Activated naive CD4-positive, alpha-beta T cell treated with anti-CD3 and anti-CD28 coated beads, Interleukin-2, amount 10 ng/mL, durations not matched to agents 7 days and 5 days (primary cell): Measurements from ENCODE around the gene MDGA2.
"Not testable (repeated sequence)": the region's sequence is repeated elsewhere in the genome, so short reads cannot be mapped to it uniquely, and the experiment has no call there.

Experiments
- CTCF ChIA-PET: fragments of 350-600 bp; sonication (Branson Sonifier 250); formaldehyde crosslinking; loops from one replicate; lab custom pipeline; 2021; ENCODE audit warnings: antibody characterized with exemption; lab: Charles Lee
- DNase-seq: peaks from one replicate; pipeline ENCODE4 v3.0.0-alpha.2; 2020
- H3K27ac Mint-ChIP-seq: one replicate; pipeline ENCODE4 v1.8.0; 2021; ENCODE audit warnings: mild to moderate bottlenecking, moderate library complexity, mixed read lengths
- H3K27me3 Mint-ChIP-seq: one replicate; pipeline ENCODE4 v1.8.0; 2021; ENCODE audit warnings: mild to moderate bottlenecking, mixed read lengths
- H3K36me3 Mint-ChIP-seq: one replicate; pipeline ENCODE4 v1.8.0; 2021; ENCODE audit warnings: mixed read lengths
- H3K4me1 Mint-ChIP-seq: one replicate; pipeline ENCODE4 v1.8.0; 2021; ENCODE audit warnings: mixed read lengths
- H3K4me3 Mint-ChIP-seq: one replicate; pipeline ENCODE4 v1.8.0; 2021; ENCODE audit warnings: mild to moderate bottlenecking, moderate library complexity, mixed read lengths
- H3K9me3 Mint-ChIP-seq: one replicate; pipeline ENCODE4 v1.8.0; 2021; ENCODE audit warnings: mixed read lengths

MDGA2 gene

GRCh38 chr14:46985529-46986380, 689.6 kb downstream of the MDGA2 start:
- no peak for DNase-seq
- no peak overlapping the region for H3K4me3 Mint-ChIP-seq
- no peaks in the 10 kb centered on the region for H3K27me3 Mint-ChIP-seq
- H3K9me3 Mint-ChIP-seq, result no peaks in the 10 kb centered on the region
- no peak overlapping the region for H3K27ac Mint-ChIP-seq
- no peaks in the 10 kb centered on the region for H3K36me3 Mint-ChIP-seq
- H3K4me1 Mint-ChIP-seq, result no peaks in the 10 kb centered on the region
- CTCF ChIA-PET, result no interaction called here

- H3K4me1 Mint-ChIP-seq, result no peaks in the 10 kb centered on the region
- DNase-seq, result no peak
- CTCF ChIA-PET, result no interaction called here
- no peaks in the 10 kb centered on the region for H3K36me3 Mint-ChIP-seq
- no peaks in the 10 kb centered on the region for H3K27me3 Mint-ChIP-seq
- H3K4me3 Mint-ChIP-seq, result no peak overlapping the region
- peaks cover 8% of the 10 kb centered on the region for H3K9me3 Mint-ChIP-seq
- H3K27ac Mint-ChIP-seq, result no peak overlapping the region
Observed at GRCh38 chr14:46973295-46973694, 702.1 kb downstream of the MDGA2 start.

- no peak for DNase-seq
- Mint-ChIP-seq H3K4me1 (no peaks in the 10 kb centered on the region), H3K4me3 (no peak overlapping the region), H3K27me3 (no peaks in the 10 kb centered on the region), H3K27ac (no peak overlapping the region), H3K9me3 (peaks cover 13% of the 10 kb centered on the region), H3K36me3 (no peaks in the 10 kb centered on the region)
- CTCF ChIA-PET, result no interaction called here
Observed at GRCh38 chr14:46964378-46964777, 711.0 kb downstream of the MDGA2 start.

- Mint-ChIP-seq H3K9me3 (peaks cover 14% of the 10 kb centered on the region), H3K27ac (no peak overlapping the region), H3K36me3 (no peaks in the 10 kb centered on the region), H3K27me3 (no peaks in the 10 kb centered on the region), H3K4me3 (no peak overlapping the region), H3K4me1 (no peaks in the 10 kb centered on the region)
- CTCF ChIA-PET, result no interaction called here
- no peak for DNase-seq
Observed at GRCh38 chr14:46951103-46951502, 724.3 kb downstream of the MDGA2 start.

DNA sequence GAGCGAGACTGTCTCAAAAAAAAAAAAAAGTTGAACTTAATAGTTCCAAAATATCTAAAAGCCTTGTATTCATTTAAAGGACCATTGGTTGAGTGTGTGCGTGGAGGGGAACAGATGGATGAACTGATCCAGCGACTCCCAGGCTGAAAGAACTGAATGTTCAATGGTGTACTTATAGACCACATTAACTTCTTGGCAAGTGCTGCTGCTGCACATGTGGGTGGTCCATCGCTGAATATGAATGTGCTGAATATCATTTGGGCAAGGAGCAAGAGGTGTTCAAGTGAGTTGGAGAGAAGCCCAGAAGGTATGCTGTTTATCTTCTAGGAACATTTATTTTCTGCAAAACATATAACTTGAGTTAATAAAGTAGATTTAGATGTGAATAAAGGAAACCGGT, 734.8 kb downstream of the MDGA2 start:
- H3K4me3 Mint-ChIP-seq, result no peak overlapping the region

GRCh38 chr14:46920542-46920941, 754.9 kb downstream of the MDGA2 start:
- no peak for DNase-seq
- H3K27ac Mint-ChIP-seq, result no peak overlapping the region

More for the DNA sequence above, 734.8 kb downstream of the MDGA2 start:
- DNase-seq, result no peak
- no peaks in the 10 kb centered on the region for H3K4me1 Mint-ChIP-seq
- no peak overlapping the region for H3K27ac Mint-ChIP-seq
- CTCF ChIA-PET, result no interaction called here
- H3K9me3 Mint-ChIP-seq, result peaks cover 15% of the 10 kb centered on the region
- no peaks in the 10 kb centered on the region for H3K27me3 Mint-ChIP-seq
- H3K36me3 Mint-ChIP-seq, result no peaks in the 10 kb centered on the region

GRCh38 chr14:46915539-46915938, 759.9 kb downstream of the MDGA2 start:
- H3K27ac Mint-ChIP-seq, DNase-seq, H3K36me3 Mint-ChIP-seq, CTCF ChIA-PET, H3K4me1 Mint-ChIP-seq, H3K9me3 Mint-ChIP-seq, H3K27me3 Mint-ChIP-seq, H3K4me3 Mint-ChIP-seq: not testable (repeated sequence)

More at GRCh38 chr14:46920542-46920941, 754.9 kb downstream of the MDGA2 start:
- Mint-ChIP-seq H3K27me3 (no peaks in the 10 kb centered on the region), H3K4me1 (no peaks in the 10 kb centered on the region), H3K36me3 (no peaks in the 10 kb centered on the region), H3K4me3 (no peak overlapping the region), H3K9me3 (peaks cover 10% of the 10 kb centered on the region)
- CTCF ChIA-PET, result no interaction called here

- H3K9me3 Mint-ChIP-seq, result no peaks in the 10 kb centered on the region
- no peak overlapping the region for H3K4me3 Mint-ChIP-seq
- H3K4me1 Mint-ChIP-seq, result no peaks in the 10 kb centered on the region
- CTCF ChIA-PET, result no interaction called here
- no peaks in the 10 kb centered on the region for H3K36me3 Mint-ChIP-seq
- no peak overlapping the region for H3K27ac Mint-ChIP-seq
- DNase-seq, result no peak
- no peaks in the 10 kb centered on the region for H3K27me3 Mint-ChIP-seq
Observed at GRCh38 chr14:46902837-46903236, 772.6 kb downstream of the MDGA2 start.

- H3K27me3 Mint-ChIP-seq, result no peaks in the 10 kb centered on the region
- CTCF ChIA-PET, result no interaction called here
- H3K27ac Mint-ChIP-seq, result no peak overlapping the region
- no peaks in the 10 kb centered on the region for H3K36me3 Mint-ChIP-seq
- peaks cover 3% of the 10 kb centered on the region for H3K9me3 Mint-ChIP-seq
- DNase-seq, result no peak
- no peak overlapping the region for H3K4me3 Mint-ChIP-seq
- H3K4me1 Mint-ChIP-seq, result no peaks in the 10 kb centered on the region
Observed at GRCh38 chr14:46894476-46894875, 780.9 kb downstream of the MDGA2 start.

DNA sequence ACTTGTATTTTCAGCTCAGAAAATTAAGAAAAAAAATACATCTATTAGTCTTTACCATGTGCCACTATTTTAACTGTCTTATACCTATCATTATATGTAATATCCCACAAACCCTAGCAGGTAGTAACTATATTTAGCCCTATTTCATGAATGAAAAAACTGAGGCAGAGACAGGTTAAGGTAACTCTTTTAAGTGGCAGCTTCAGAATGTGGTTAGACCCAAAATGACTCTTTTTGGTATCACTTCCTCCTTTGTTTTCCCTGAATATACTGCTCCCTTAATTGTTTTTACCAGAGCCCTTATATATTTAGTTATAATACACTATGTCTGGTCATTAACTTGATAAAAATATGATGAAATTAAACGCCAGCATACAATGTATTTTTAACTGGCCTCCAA, 788.3 kb downstream of the MDGA2 start:
- Mint-ChIP-seq H3K9me3 (peaks cover 3% of the 10 kb centered on the region), H3K4me3 (no peak overlapping the region), H3K4me1 (no peaks in the 10 kb centered on the region), H3K27me3 (no peaks in the 10 kb centered on the region), H3K36me3 (no peaks in the 10 kb centered on the region), H3K27ac (no peak overlapping the region)
- no peak for DNase-seq
- CTCF ChIA-PET, result no interaction called here

DNA sequence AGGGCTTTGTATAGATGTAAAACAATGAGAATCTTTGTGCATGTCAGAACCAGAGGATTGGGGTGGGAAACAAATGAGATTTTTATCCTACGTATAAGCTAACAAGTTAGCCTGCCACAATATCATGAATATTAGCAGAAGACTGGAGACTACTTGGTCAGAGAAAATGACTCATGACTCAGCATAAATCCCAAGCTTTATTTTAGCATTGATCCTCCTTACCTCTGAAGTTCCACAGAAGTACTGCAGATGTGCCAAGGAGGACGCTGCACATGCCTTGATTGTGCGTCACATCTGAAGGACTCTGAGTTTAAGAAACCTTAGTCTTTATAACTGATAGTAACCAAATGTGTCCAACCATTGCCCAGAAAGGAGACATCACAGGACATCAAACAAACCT, 789.8 kb downstream of the MDGA2 start:
- DNase-seq, result no peak
- Mint-ChIP-seq H3K4me1 (no peaks in the 10 kb centered on the region), H3K36me3 (no peaks in the 10 kb centered on the region), H3K27ac (no peak overlapping the region), H3K9me3 (peaks cover 3% of the 10 kb centered on the region), H3K4me3 (no peak overlapping the region), H3K27me3 (no peaks in the 10 kb centered on the region)
- CTCF ChIA-PET, result no interaction called here

GRCh38 chr14:46861753-46862152, 813.7 kb downstream of the MDGA2 start:
- DNase-seq, result no peak
- CTCF ChIA-PET, result no interaction called here
- no peaks in the 10 kb centered on the region for H3K36me3 Mint-ChIP-seq
- no peaks in the 10 kb centered on the region for H3K4me1 Mint-ChIP-seq
- peaks cover 11% of the 10 kb centered on the region for H3K9me3 Mint-ChIP-seq
- H3K4me3 Mint-ChIP-seq, result no peak overlapping the region
- H3K27ac Mint-ChIP-seq, result no peak overlapping the region
- H3K27me3 Mint-ChIP-seq, result no peaks in the 10 kb centered on the region

GRCh38 chr14:46840944-46841720, 834.3 kb downstream of the MDGA2 start:
- Mint-ChIP-seq H3K27ac (no peak overlapping the region), H3K27me3 (no peaks in the 10 kb centered on the region), H3K4me1 (no peaks in the 10 kb centered on the region), H3K4me3 (no peak overlapping the region), H3K9me3 (no peaks in the 10 kb centered on the region), H3K36me3 (no peaks in the 10 kb centered on the region)
- DNase-seq, result no peak
- CTCF ChIA-PET, result no interaction called here

DNA sequence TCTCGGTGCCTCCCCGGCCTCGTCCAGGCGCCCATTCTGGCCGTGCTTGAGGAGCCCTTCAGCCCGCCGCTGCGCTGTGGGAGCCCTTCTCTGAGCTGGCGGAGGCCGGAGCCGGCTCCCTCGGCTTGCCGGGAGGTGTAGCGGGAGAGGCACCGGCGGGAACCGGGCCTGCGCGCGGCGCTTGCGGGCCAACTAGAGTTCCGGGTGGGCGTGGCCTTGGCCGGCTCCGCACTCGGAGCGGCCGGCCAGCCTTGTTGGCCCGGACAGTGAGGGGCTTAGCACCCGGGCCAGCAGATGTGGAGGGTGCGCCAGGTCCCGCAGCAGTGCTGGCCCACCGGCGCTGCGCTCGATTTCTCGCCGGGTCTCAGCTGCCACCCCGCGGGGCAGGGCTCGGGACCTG, 855.1 kb downstream of the MDGA2 start:
- peaks cover 3% of the 10 kb centered on the region for H3K9me3 Mint-ChIP-seq
- no peak overlapping the region for H3K4me3 Mint-ChIP-seq
- H3K36me3 Mint-ChIP-seq, result no peaks in the 10 kb centered on the region
- CTCF ChIA-PET, result no interaction called here
- H3K27me3 Mint-ChIP-seq, result no peaks in the 10 kb centered on the region
- H3K4me1 Mint-ChIP-seq, result no peaks in the 10 kb centered on the region
- no peak overlapping the region for H3K27ac Mint-ChIP-seq
- no peak for DNase-seq

- no peaks in the 10 kb centered on the region for H3K27me3 Mint-ChIP-seq
- H3K9me3 Mint-ChIP-seq, result peaks cover 3% of the 10 kb centered on the region
- CTCF ChIA-PET, result no interaction called here
- H3K36me3 Mint-ChIP-seq, result no peaks in the 10 kb centered on the region
- DNase-seq, result no peak
- H3K4me3 Mint-ChIP-seq, result no peak overlapping the region
- no peaks in the 10 kb centered on the region for H3K4me1 Mint-ChIP-seq
- no peak overlapping the region for H3K27ac Mint-ChIP-seq
Observed at GRCh38 chr14:46819117-46819516, 856.3 kb downstream of the MDGA2 start.
